ENCODE data around the gene ABCB8.

- TF ChIP-seq CTCF (IDR thresholded peaks at IDR 0.05) (no peak), POLR2A (IDR thresholded peaks at IDR 0.05) (no peak)
Observed at GRCh38 chr7:151033864-151034249, 5.6 kb downstream of the ABCB8 start.
